Ovary (tissue), 9 donors: ENCODE measurements around the gene HSPA6. TPM values are rescaled to one million over a fixed set of nuclear protein-coding genes. Genes with fewer than 3 reads are reported as not detected.

Source experiments
- DNase-seq, 5 donors: peaks; one replicate each; pipeline ENCODE4 v3.0.0-alpha.2; 2019 to 2020
- H3K27ac ChIP-seq, 2 donors: fragments of 200-600 bp; one replicate each; pipeline versions ENCODE4 v1.5.1 to v1.8.0; 2019 to 2022
- H3K27me3 ChIP-seq: fragments of 200-600 bp; one replicate; pipeline ENCODE4 v1.8.0; 2022
- H3K36me3 ChIP-seq: fragments of 200-600 bp; sonication (generic); one replicate; pipeline ENCODE4 v1.5.1; 2019
- H3K4me1 ChIP-seq: one replicate; pipeline ENCODE4 v1.8.1; 2013; ENCODE audit warnings: mild to moderate bottlenecking, moderate library complexity; ENCODE audit not compliant: insufficient read depth
- H3K4me3 ChIP-seq: fragments of 200-600 bp; sonication (generic); one replicate; pipeline ENCODE4 v1.5.1; 2017
- H3K9me3 ChIP-seq, 2 donors: fragments of 200-600 bp in 1 of 2; sonication (generic) in 1 of 2; one replicate each; pipeline versions ENCODE4 v1.5.1 to v1.8.1; 2013 to 2019; ENCODE audit warnings: mild to moderate bottlenecking in 1 of 2, moderate library complexity in 1 of 2
- CTCF ChIP-seq, 3 donors: fragments of 450-650 bp in 2 of 3; fragments of 200-600 bp in 1 of 3; IDR thresholded peaks; one replicate each; pipeline versions ENCODE4 v1.5.1 to v1.8.0; 2016 to 2022; ENCODE audit warnings: antibody characterized with exemption in 3 of 3, mild to moderate bottlenecking in 1 of 3
- EP300 ChIP-seq: sonication (generic); formaldehyde crosslinking; IDR thresholded peaks from one replicate; pipeline ENCODE4 v1.6.1; 2017; ENCODE audit warnings: antibody characterized with exemption
- POLR2A ChIP-seq: fragments of 450-650 bp; IDR thresholded peaks from one replicate; pipeline ENCODE4 v1.6.1; 2017; ENCODE audit warnings: antibody characterized with exemption, mild to moderate bottlenecking, moderate library complexity
- WGBS, 3 donors: extraction: QIAGEN DNeasy Blood & Tissue Kit in 1 of 3; methylation state at CpG; one replicate each; pipeline versions ENCODE4 v1.1.5 to v1.1.7; 2013 to 2017; 5-methylcytosine and 5-hydroxymethylcytosine counted together
- intact Hi-C, 4 donors: fragments of 100-400 bp; cut with DNase I; formaldehyde crosslinking; loops; one replicate each; pipeline versions ENCODE4 v1.11.0 to v1.15.1; 2022 to 2023
- polyA plus RNA-seq, 2 donors: library from polyadenylated mRNA; stranded (reverse); fragments of 200-250 nt in 1 of 2; fragments of 350-450 nt in 1 of 2; fragmentation: Illumina TruSeq in 1 of 2; extraction: RNeasy Lipid Tissue Mini Kit (QIAGEN cat#74804) in 1 of 2; gene quantifications; one replicate each; pipeline ENCODE4 v1.2.3, GENCODE V29; 2013 to 2014
- total RNA-seq, 7 donors: library from RNA; depleted of rRNA in 2 of 7; stranded (reverse); fragments of >200 nt in 2 of 7; fragmentation: NEBNext Ultra II Directional in 3 of 7; extraction: Animal tissue kit (Norgen Biotek cat#: 25700) in 3 of 7; gene quantifications; one replicate each; pipeline versions ENCODE4 v1.1.0 to v1.2.4, GENCODE V29; 2016 to 2023
- donor health status: DM: no; HTN: no; CAD: no; lungs with moderate emphysema.
- donor health status: DM: no; HTN: no; CAD: no.
- donor health status: Bipolar disorder and iron deficiency.
- donor health status: DM: yes; HTN: yes; CAD: no.
- donor health status: DM: no; HTN: no; CAD: no.
- donor health status: DM: yes; HTN: yes; CAD: no.

The HSPA6 gene
- total and polyA plus RNA-seq, 9 donors: 0.87 to 7.9 (median 1.6) TPM

GRCh38 chr1:161501234-161501633, 23.1 kb upstream of the HSPA6 start:
- no peak for TF ChIP-seq POLR2A
- TF ChIP-seq CTCF (IDR thresholded peaks at IDR 0.05): no peak
- TF ChIP-seq EP300: no peak
- WGBS, 3 donors: 60 to 69% (median 68%) methylated on average over 1 of the region's 1 CpG
- H3K9me3 ChIP-seq: no peaks in the 10 kb centered on the region
- no peaks in the 10 kb centered on the region for H3K36me3 ChIP-seq
- no peak overlapping the region for H3K4me3 ChIP-seq
- H3K27ac ChIP-seq: no peak overlapping the region
- no peak for DNase-seq
- H3K4me1 ChIP-seq: no peaks in the 10 kb centered on the region
- intact Hi-C loops: no loop called here
- H3K27me3 ChIP-seq: no peaks in the 10 kb centered on the region

GRCh38 chr1:161502181-161502580, 22.2 kb upstream of the HSPA6 start:
- no peaks in the 10 kb centered on the region for H3K36me3 ChIP-seq
- no peak for DNase-seq
- no peaks in the 10 kb centered on the region for H3K27me3 ChIP-seq
- H3K9me3 ChIP-seq: no peaks in the 10 kb centered on the region
- no peak for TF ChIP-seq EP300
- TF ChIP-seq POLR2A: no peak
- no peak for TF ChIP-seq CTCF (IDR thresholded peaks at IDR 0.05)
- H3K27ac ChIP-seq: no peak overlapping the region
- WGBS, 3 donors: 50 to 71% (median 67%) methylated on average over 4 of the region's 4 CpGs
- no peaks in the 10 kb centered on the region for H3K4me1 ChIP-seq
- no peak overlapping the region for H3K4me3 ChIP-seq
- intact Hi-C loops: no loop called here

DNA sequence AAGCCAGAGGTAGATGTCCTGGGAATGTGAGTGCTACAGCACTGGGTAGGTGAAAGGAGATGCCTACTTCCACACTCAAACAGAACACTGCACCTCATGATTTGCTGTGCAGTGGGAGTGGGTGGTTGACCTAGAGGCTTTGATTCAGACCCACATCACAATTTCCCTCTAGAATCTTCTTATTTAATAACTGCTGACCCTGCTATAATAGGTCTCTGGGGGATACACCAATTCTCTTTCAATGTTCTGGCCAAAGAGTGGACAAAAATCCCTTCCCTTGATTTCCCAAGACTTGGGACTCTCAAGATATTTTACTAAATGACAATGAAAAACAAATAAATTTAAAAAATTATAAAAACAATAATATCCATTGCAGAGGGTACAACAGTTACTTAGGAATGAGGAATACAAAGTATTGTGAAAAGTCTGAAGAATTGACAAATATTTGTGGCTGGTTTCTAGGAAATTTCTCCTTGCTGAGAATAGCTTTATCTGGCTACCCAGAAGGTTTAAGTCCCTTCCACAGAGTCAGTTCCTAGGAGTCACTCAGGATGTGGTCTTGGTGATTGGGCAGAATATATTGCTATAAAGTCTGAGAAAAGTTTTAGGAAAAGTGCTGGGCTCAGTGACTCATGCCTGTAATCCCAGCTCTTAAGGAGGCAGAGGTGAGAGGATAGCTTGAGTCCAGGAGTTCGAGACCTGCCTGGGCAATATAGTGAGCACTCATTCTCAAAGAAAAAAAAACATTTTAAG, 21.5 kb upstream of the HSPA6 start:
- Histone ChIP-seq H3K27ac (no peak overlapping the region), H3K4me3 (no peak overlapping the region), H3K27me3 (no peaks in the 10 kb centered on the region), H3K9me3 (no peaks in the 10 kb centered on the region), H3K4me1 (no peaks in the 10 kb centered on the region), H3K36me3 (no peaks in the 10 kb centered on the region)
- TF ChIP-seq POLR2A (no peak), CTCF (IDR thresholded peaks at IDR 0.05) (no peak), EP300 (no peak)
- intact Hi-C loops: no loop called here
- no peak for DNase-seq
- 51 to 95% (median 74%) methylated on average over 1 of the region's 1 CpG for WGBS, 3 donors

- H3K4me1 ChIP-seq: no peaks in the 10 kb centered on the region
- H3K27me3 ChIP-seq: no peaks in the 10 kb centered on the region
- intact Hi-C loops: no loop called here
- no peak for DNase-seq
- H3K4me3 ChIP-seq: no peak overlapping the region
- TF ChIP-seq CTCF (IDR thresholded peaks at IDR 0.05) (no peak), EP300 (no peak), POLR2A (no peak)
- no peak overlapping the region for H3K27ac ChIP-seq
- H3K36me3 ChIP-seq: no peaks in the 10 kb centered on the region
- H3K9me3 ChIP-seq: no peaks in the 10 kb centered on the region
Observed at GRCh38 chr1:161503394-161503748, 21.0 kb upstream of the HSPA6 start.
